Fibroblast of gingiva (primary cell): Measurements from ENCODE around the gene HIPK4.
A peak's percentile ranks its signal among the peaks of the same experiment; 100 is the strongest.
"Not testable (repeated sequence)": the region's sequence is repeated elsewhere in the genome, so short reads cannot be mapped to it uniquely, and the experiment has no call there.

Experiments used
- DNase-seq: peaks from one replicate; pipeline ENCODE4 v3.0.0-alpha.2; 2011; ENCODE audit warnings: low read depth

The HIPK4 gene

GRCh38 chr19:40390084-40390742 lies at the start of gene HIPK4:
Gene HIPK4 (minus strand): TSS chr19:40390181. CDS start chr19:40389902, 279 bp downstream.
- DNase-seq: no peak

GRCh38 chr19:40438284-40438683 lies 48.3 kb upstream of the HIPK4 start:
- DNase-seq: no peak

- DNase-seq: peak; percentile 94
Measured at GRCh38 chr19:40433391-40434216, 43.6 kb upstream of the HIPK4 start.

- DNase-seq: not testable (repeated sequence)
Measured at GRCh38 chr19:40432760-40433159, 42.8 kb upstream of the HIPK4 start.

GRCh38 chr19:40431698-40432097 lies 41.7 kb upstream of the HIPK4 start:
- DNase-seq: no peak

- DNase-seq: not testable (repeated sequence)
Measured at GRCh38 chr19:40430242-40430641, 40.3 kb upstream of the HIPK4 start.

GRCh38 chr19:40428197-40428596 lies 38.2 kb upstream of the HIPK4 start:
- not testable (repeated sequence) for DNase-seq

GRCh38 chr19:40425450-40426287 lies 35.7 kb upstream of the HIPK4 start, which contains the start of gene SERTAD1:
Gene SERTAD1 (minus strand): TSS chr19:40425992. CDS start chr19:40423546, 2,446 bp downstream.
- DNase-seq: peak; percentile 99

GRCh38 chr19:40424637-40425449 lies 34.9 kb upstream of the HIPK4 start:
- DNase-seq: no peak

GRCh38 chr19:40423938-40424337 lies 34.0 kb upstream of the HIPK4 start:
- no peak for DNase-seq

GRCh38 chr19:40422748-40423566 lies 33.0 kb upstream of the HIPK4 start:
- DNase-seq: no peak

- no peak for DNase-seq
Measured at GRCh38 chr19:40421993-40422747, 32.2 kb upstream of the HIPK4 start.

- peak; percentile 93 for DNase-seq
Measured at GRCh38 chr19:40420766-40421765, 31.1 kb upstream of the HIPK4 start.

GRCh38 chr19:40420451-40420765 lies 30.4 kb upstream of the HIPK4 start:
- no peak for DNase-seq

- DNase-seq: no peak
Measured at GRCh38 chr19:40419780-40420179, 29.8 kb upstream of the HIPK4 start.

GRCh38 chr19:40419066-40419612 lies 29.2 kb upstream of the HIPK4 start:
- DNase-seq: no peak

GRCh38 chr19:40418040-40418439 lies 28.1 kb upstream of the HIPK4 start:
- no peak for DNase-seq

GRCh38 chr19:40417643-40417981 lies 27.6 kb upstream of the HIPK4 start:
- DNase-seq: no peak
